Measurements from ENCODE around the gene AHCY. TPM values are rescaled to one million over a fixed set of nuclear protein-coding genes. Genes with fewer than 3 reads are reported as not detected.

Gene AHCY
- total RNA-seq, 1 experiment from 2014 or later, result 401 TPM

DNA sequence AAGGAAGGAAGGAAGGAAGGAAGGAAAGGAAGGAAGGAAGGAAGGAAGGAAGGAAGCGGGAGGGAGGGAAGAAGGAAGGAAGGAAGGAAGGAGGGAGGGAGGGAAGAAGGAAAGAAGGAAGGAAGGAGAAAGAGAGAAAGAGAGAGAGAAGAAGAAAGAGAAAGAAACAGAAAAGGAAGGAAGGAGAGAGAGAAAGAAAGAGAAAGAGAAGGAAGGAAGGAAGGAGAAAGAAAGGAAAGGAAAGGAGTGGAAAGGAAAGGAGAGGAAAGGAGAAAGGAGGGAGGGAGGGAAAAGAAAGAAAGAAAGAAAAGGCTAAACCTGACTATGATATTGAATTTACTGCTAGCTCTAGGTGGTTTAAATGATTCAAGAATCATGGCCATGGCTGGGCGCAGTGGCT, 67.3 kb downstream of the AHCY start:
- Mint-ChIP-seq H3K9me3 (peaks cover 22% of the 10 kb centered on the region), H3K36me3 (peaks cover 5% of the 10 kb centered on the region; the same call in 1 of the 2 replicates), H3K4me3 (no peak overlapping the region), H3K27ac (no peak overlapping the region), H3K27me3 (ENCODE audit: low read depth) (peaks cover 10% of the 10 kb centered on the region; the same call in 1 of the 2 replicates), H3K4me1 (no peaks in the 10 kb centered on the region)
- no peak for DNase-seq (ENCODE audit: low spot score)
- POLR2A ChIA-PET, result no interaction called here
- no peak for ATAC-seq
- CTCF ChIA-PET, result no interaction called here
- no peak for TF ChIP-seq ZNF416 (CRISPR knock-in tag; IDR thresholded peaks at IDR 0.05)
- no peak for TF ChIP-seq JAZF1 (CRISPR knock-in tag; IDR thresholded peaks at IDR 0.05)
- no peak for TF ChIP-seq TEAD1 (CRISPR knock-in tag; IDR thresholded peaks at IDR 0.05)
- no peak for TF ChIP-seq SP1 (CRISPR knock-in tag; conservative IDR thresholded peaks at IDR 0.05)
- TF ChIP-seq GTF2I (CRISPR knock-in tag; conservative IDR thresholded peaks at IDR 0.05), result no peak
- TF ChIP-seq ZNF263 (CRISPR knock-in tag; IDR thresholded peaks at IDR 0.05; ENCODE audit: low read depth), result no peak
- no peak for TF ChIP-seq HMGA2 (CRISPR knock-in tag; IDR thresholded peaks at IDR 0.05)

DNA sequence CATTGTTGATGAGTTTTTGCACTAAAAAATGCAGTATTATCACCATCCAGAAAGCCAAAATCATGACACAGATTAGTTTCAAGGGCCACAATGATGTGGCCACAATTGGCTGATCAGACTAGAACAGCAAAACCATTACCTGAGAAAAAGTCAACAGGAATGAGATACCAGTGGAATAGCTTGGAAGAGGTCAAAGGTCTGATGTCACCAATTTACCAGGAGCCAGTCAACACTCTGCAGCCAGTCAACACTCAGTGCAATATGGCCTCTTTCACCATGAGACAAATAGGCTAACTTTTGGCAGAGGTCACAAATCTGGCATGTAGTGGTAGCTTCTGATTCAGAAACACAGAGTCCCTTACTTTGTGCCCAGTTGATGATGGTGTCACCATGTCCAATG, 69.5 kb downstream of the AHCY start:
- Mint-ChIP-seq H3K4me3 (no peak overlapping the region), H3K36me3 (peaks cover 5% of the 10 kb centered on the region; the same call in 1 of the 2 replicates), H3K4me1 (no peaks in the 10 kb centered on the region), H3K27me3 (ENCODE audit: low read depth) (peaks cover 8% of the 10 kb centered on the region; the same call in 1 of the 2 replicates), H3K9me3 (peaks cover 22% of the 10 kb centered on the region), H3K27ac (no peak overlapping the region)
- ATAC-seq (no peak), DNase-seq (ENCODE audit: low spot score) (no peak)
- CTCF ChIA-PET, result interaction anchor here (0.7 to 2.0 kb wide), 2 partner anchors 43 to 115 kb away, joined by 4 to 5 read pairs; no protein-coding TSS in a partner anchor
- POLR2A ChIA-PET, result no interaction called here
- TF ChIP-seq, protein P1, sequence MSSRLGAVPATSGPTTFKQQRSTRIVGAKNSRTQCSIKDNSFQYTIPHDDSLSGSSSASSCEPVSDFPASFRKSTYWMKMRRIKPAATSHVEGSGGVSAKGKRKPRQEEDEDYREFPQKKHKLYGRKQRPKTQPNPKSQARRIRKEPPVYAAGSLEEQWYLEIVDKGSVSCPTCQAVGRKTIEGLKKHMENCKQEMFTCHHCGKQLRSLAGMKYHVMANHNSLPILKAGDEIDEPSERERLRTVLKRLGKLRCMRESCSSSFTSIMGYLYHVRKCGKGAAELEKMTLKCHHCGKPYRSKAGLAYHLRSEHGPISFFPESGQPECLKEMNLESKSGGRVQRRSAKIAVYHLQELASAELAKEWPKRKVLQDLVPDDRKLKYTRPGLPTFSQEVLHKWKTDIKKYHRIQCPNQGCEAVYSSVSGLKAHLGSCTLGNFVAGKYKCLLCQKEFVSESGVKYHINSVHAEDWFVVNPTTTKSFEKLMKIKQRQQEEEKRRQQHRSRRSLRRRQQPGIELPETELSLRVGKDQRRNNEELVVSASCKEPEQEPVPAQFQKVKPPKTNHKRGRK (CRISPR knock-in tag; IDR thresholded peaks at IDR 0.05; ENCODE audit: borderline replicate concordance), result no peak
- TF ChIP-seq ZNF281 (CRISPR knock-in tag; IDR thresholded peaks at IDR 0.05), result no peak
- no peak for TF ChIP-seq TCF7 (CRISPR knock-in tag; IDR thresholded peaks at IDR 0.05; ENCODE audit: low read depth)
- no peak for TF ChIP-seq FOXK1 (CRISPR knock-in tag; IDR thresholded peaks at IDR 0.05)
- TF ChIP-seq E2F4 (CRISPR knock-in tag; IDR thresholded peaks at IDR 0.05; ENCODE audit: borderline replicate concordance, low read depth), result no peak
- TF ChIP-seq NFYB (CRISPR knock-in tag; conservative IDR thresholded peaks at IDR 0.05; ENCODE audit: low read depth), result no peak

GRCh38 chr20:34232494-34233087, 70.6 kb downstream of the AHCY start:
- no peak overlapping the region for H3K27ac Mint-ChIP-seq
- H3K9me3 Mint-ChIP-seq, result peaks cover 15% of the 10 kb centered on the region
- POLR2A ChIA-PET, result no interaction called here
- CTCF ChIA-PET, result interaction anchor here (0.6 to 1.3 kb wide), 3 partner anchors 23 to 42 kb away, joined by 3 to 4 read pairs (median 3); no protein-coding TSS in a partner anchor
- DNase-seq (ENCODE audit: low spot score) (no peak), ATAC-seq (no peak)
- no peaks in the 10 kb centered on the region for H3K4me1 Mint-ChIP-seq
- no peaks in the 10 kb centered on the region; the same call in 1 of the 2 replicates for H3K36me3 Mint-ChIP-seq
- no peak overlapping the region for H3K4me3 Mint-ChIP-seq
- peaks cover 3% of the 10 kb centered on the region; the same call in 1 of the 2 replicates for H3K27me3 Mint-ChIP-seq (ENCODE audit: low read depth)
- TF ChIP-seq TP53 (CRISPR knock-in tag; IDR thresholded peaks at IDR 0.05) (no peak), ZNF281 (CRISPR knock-in tag; IDR thresholded peaks at IDR 0.05) (no peak), GTF2I (CRISPR knock-in tag; conservative IDR thresholded peaks at IDR 0.05) (no peak), ATF1 (CRISPR knock-in tag; IDR thresholded peaks at IDR 0.05) (no peak), ZNF396 (CRISPR knock-in tag; IDR thresholded peaks at IDR 0.05; ENCODE audit: borderline replicate concordance) (no peak), SOX15 (CRISPR knock-in tag; IDR thresholded peaks at IDR 0.05) (no peak), PREB (CRISPR knock-in tag; IDR thresholded peaks at IDR 0.05; ENCODE audit: borderline replicate concordance) (no peak)
- TF ChIP-seq, protein P2, sequence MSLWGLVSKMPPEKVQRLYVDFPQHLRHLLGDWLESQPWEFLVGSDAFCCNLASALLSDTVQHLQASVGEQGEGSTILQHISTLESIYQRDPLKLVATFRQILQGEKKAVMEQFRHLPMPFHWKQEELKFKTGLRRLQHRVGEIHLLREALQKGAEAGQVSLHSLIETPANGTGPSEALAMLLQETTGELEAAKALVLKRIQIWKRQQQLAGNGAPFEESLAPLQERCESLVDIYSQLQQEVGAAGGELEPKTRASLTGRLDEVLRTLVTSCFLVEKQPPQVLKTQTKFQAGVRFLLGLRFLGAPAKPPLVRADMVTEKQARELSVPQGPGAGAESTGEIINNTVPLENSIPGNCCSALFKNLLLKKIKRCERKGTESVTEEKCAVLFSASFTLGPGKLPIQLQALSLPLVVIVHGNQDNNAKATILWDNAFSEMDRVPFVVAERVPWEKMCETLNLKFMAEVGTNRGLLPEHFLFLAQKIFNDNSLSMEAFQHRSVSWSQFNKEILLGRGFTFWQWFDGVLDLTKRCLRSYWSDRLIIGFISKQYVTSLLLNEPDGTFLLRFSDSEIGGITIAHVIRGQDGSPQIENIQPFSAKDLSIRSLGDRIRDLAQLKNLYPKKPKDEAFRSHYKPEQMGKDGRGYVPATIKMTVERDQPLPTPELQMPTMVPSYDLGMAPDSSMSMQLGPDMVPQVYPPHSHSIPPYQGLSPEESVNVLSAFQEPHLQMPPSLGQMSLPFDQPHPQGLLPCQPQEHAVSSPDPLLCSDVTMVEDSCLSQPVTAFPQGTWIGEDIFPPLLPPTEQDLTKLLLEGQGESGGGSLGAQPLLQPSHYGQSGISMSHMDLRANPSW (CRISPR knock-in tag; conservative IDR thresholded peaks at IDR 0.05; ENCODE audit: low read depth), result no peak
